NCI-H345 treated with DMSO at 0.1 percent for 48 hours (cell line): ENCODE results near the gene SDK1.

Experiments
- DNase-seq: peaks from one replicate; lab custom pipeline; 2025; ENCODE audit not compliant: unreplicated experiment; lab: John Stamatoyannopoulos, UW

The SDK1 gene

GRCh38 chr7:3969286-3969685, 668.2 kb downstream of the SDK1 start:
- no peak for DNase-seq

GRCh38 chr7:3971323-3971722, 670.3 kb downstream of the SDK1 start:
- no peak for DNase-seq

GRCh38 chr7:3973264-3973663, 672.2 kb downstream of the SDK1 start:
- no peak for DNase-seq

GRCh38 chr7:3974329-3974728, 673.3 kb downstream of the SDK1 start:
- DNase-seq = no peak

GRCh38 chr7:3975371-3975770, 674.3 kb downstream of the SDK1 start:
- DNase-seq = no peak

- DNase-seq = no peak
These were observed 676.3 kb downstream of the SDK1 start for GRCh38 chr7:3977391-3977790.

- DNase-seq = no peak
These were observed 677.8 kb downstream of the SDK1 start for GRCh38 chr7:3978839-3979238.

- no peak for DNase-seq
These were observed 678.7 kb downstream of the SDK1 start for GRCh38 chr7:3979611-3980299.

- no peak for DNase-seq
These were observed 679.2 kb downstream of the SDK1 start for GRCh38 chr7:3980300-3980643.

- no peak for DNase-seq
These were observed 680.2 kb downstream of the SDK1 start for GRCh38 chr7:3981281-3981680.

GRCh38 chr7:3984456-3984855, 683.4 kb downstream of the SDK1 start:
- DNase-seq = no peak

- no peak for DNase-seq
These were observed 685.9 kb downstream of the SDK1 start for GRCh38 chr7:3986927-3987326.

- no peak for DNase-seq
These were observed 686.4 kb downstream of the SDK1 start for GRCh38 chr7:3987426-3987927.

GRCh38 chr7:3989723-3990122, 688.7 kb downstream of the SDK1 start:
- DNase-seq = no peak

GRCh38 chr7:3991731-3992231, 690.7 kb downstream of the SDK1 start:
- DNase-seq = no peak

- no peak for DNase-seq
These were observed 691.8 kb downstream of the SDK1 start for GRCh38 chr7:3992841-3993240.

- DNase-seq = no peak
These were observed 693.7 kb downstream of the SDK1 start for GRCh38 chr7:3994764-3995163.

- no peak for DNase-seq
These were observed 694.1 kb downstream of the SDK1 start for GRCh38 chr7:3995187-3995586.

GRCh38 chr7:3998060-3998459, 697.0 kb downstream of the SDK1 start:
- no peak for DNase-seq

- DNase-seq = no peak
These were observed 699.1 kb downstream of the SDK1 start for GRCh38 chr7:4000139-4000538.

GRCh38 chr7:4000934-4001333, 699.9 kb downstream of the SDK1 start:
- DNase-seq = no peak

GRCh38 chr7:4001742-4002141, 700.7 kb downstream of the SDK1 start:
- no peak for DNase-seq

- no peak for DNase-seq
These were observed 702.5 kb downstream of the SDK1 start for GRCh38 chr7:4003503-4003902.
